Osteoblast (primary cell): ENCODE data around the gene GADL1. TPM values are rescaled to one million over a fixed set of nuclear protein-coding genes. Genes with fewer than 3 reads are reported as not detected.
A peak's percentile ranks its signal among the peaks of the same experiment; 100 is the strongest.

Experiments used
- DNase-seq: peaks from one replicate; pipeline ENCODE4 v3.0.0; 2011; ENCODE audit warnings: low spot score, mixed read lengths; ENCODE audit not compliant: insufficient read length; ENCODE audit errors: missing footprints
- H2AFZ ChIP-seq: 2 replicates; pipeline ENCODE4 v1.6.0; 2011; ENCODE audit warnings: mild to moderate bottlenecking, low read length
- H3K27ac ChIP-seq: 2 replicates; pipeline ENCODE4 v1.5.1; 2011; ENCODE audit warnings: mild to moderate bottlenecking, low read depth, low read length, moderate library complexity
- H3K27me3 ChIP-seq: 2 replicates; pipeline ENCODE4 v1.6.0; 2012; ENCODE audit warnings: mild to moderate bottlenecking, control low read depth, inconsistent platforms, low read length, moderate library complexity; ENCODE audit not compliant: insufficient read depth
- H3K36me3 ChIP-seq: 2 replicates; pipeline ENCODE4 v1.5.1; 2011; ENCODE audit warnings: mild to moderate bottlenecking, low read length, control low read depth, moderate library complexity; ENCODE audit not compliant: insufficient read depth
- H3K4me1 ChIP-seq: 2 replicates; pipeline ENCODE4 v1.5.1; 2011; ENCODE audit warnings: mild to moderate bottlenecking, low read length, control low read depth, moderate library complexity; ENCODE audit not compliant: insufficient read depth
- H3K4me2 ChIP-seq: 2 replicates; pipeline ENCODE4 v1.6.0; 2011; ENCODE audit warnings: mild to moderate bottlenecking, low read length; ENCODE audit not compliant: insufficient read depth
- H3K4me3 ChIP-seq: fragments of 200-600 bp; sonication (generic); 3 replicates; pipeline ENCODE4 v1.5.1; 2012; ENCODE audit warnings: mild to moderate bottlenecking, low read length, inconsistent platforms; ENCODE audit not compliant: insufficient read depth
- H3K79me2 ChIP-seq: 2 replicates; pipeline ENCODE4 v1.6.0; 2012; ENCODE audit warnings: mild to moderate bottlenecking, low read length, control low read depth, inconsistent platforms; ENCODE audit not compliant: insufficient read depth
- H3K9me3 ChIP-seq: 2 replicates; pipeline ENCODE4 v1.5.1; 2011; ENCODE audit warnings: low read depth, low read length, control low read depth
- H4K20me1 ChIP-seq: 2 replicates; pipeline ENCODE4 v1.6.0; 2012; ENCODE audit warnings: mild to moderate bottlenecking, low read length, control low read depth; ENCODE audit not compliant: insufficient read depth
- total RNA-seq: library from RNA; depleted of rRNA; stranded (reverse); fragments of >200 nt; gene quantifications from 2 replicates; pipeline ENCODE4 v1.2.3, GENCODE V29; 2012
- TF ChIP-seq, protein P1 (sequence below): IDR thresholded peaks from 2 replicates; pipeline ENCODE4 v1.5.1; 2011; ENCODE audit warnings: mild to moderate bottlenecking, low read depth, low read length, moderate library complexity; ENCODE audit errors: extremely low read depth

The GADL1 gene
- total RNA-seq, 1 donor: not detected

- Histone ChIP-seq H3K27me3 (peaks cover 6% of the 10 kb centered on the region), H3K9me3 (no peaks in the 10 kb centered on the region), H2AFZ (no peak overlapping the region), H3K79me2 (no peaks in the 10 kb centered on the region), H3K4me1 (no peaks in the 10 kb centered on the region), H3K36me3 (no peaks in the 10 kb centered on the region), H3K4me2 (no peak overlapping the region), H3K27ac (no peak overlapping the region), H3K4me3 (no peak overlapping the region), H4K20me1 (no peaks in the 10 kb centered on the region)
- TF ChIP-seq, protein P1, sequence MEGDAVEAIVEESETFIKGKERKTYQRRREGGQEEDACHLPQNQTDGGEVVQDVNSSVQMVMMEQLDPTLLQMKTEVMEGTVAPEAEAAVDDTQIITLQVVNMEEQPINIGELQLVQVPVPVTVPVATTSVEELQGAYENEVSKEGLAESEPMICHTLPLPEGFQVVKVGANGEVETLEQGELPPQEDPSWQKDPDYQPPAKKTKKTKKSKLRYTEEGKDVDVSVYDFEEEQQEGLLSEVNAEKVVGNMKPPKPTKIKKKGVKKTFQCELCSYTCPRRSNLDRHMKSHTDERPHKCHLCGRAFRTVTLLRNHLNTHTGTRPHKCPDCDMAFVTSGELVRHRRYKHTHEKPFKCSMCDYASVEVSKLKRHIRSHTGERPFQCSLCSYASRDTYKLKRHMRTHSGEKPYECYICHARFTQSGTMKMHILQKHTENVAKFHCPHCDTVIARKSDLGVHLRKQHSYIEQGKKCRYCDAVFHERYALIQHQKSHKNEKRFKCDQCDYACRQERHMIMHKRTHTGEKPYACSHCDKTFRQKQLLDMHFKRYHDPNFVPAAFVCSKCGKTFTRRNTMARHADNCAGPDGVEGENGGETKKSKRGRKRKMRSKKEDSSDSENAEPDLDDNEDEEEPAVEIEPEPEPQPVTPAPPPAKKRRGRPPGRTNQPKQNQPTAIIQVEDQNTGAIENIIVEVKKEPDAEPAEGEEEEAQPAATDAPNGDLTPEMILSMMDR: no peak
- no peak for DNase-seq
Observed at GRCh38 chr3:30836141-30836540, 58.3 kb downstream of the GADL1 start.

- Histone ChIP-seq H3K79me2 (no peaks in the 10 kb centered on the region), H3K4me2 (no peak overlapping the region), H2AFZ (no peak overlapping the region), H3K4me3 (no peak overlapping the region), H3K9me3 (no peaks in the 10 kb centered on the region), H3K27me3 (peaks cover 6% of the 10 kb centered on the region), H3K36me3 (no peaks in the 10 kb centered on the region), H4K20me1 (no peaks in the 10 kb centered on the region), H3K4me1 (no peaks in the 10 kb centered on the region), H3K27ac (no peak overlapping the region)
- DNase-seq: peak; percentile 66
- TF ChIP-seq, protein P1: no peak
Observed at GRCh38 chr3:30835667-30836066, 58.8 kb downstream of the GADL1 start.

GRCh38 chr3:30832961-30833575, 61.4 kb downstream of the GADL1 start:
- H3K79me2 ChIP-seq: no peaks in the 10 kb centered on the region
- H3K4me3 ChIP-seq: no peak overlapping the region
- no peaks in the 10 kb centered on the region for H3K36me3 ChIP-seq
- TF ChIP-seq, protein P1: no peak
- no peak for DNase-seq
- H4K20me1 ChIP-seq: no peaks in the 10 kb centered on the region
- H3K9me3 ChIP-seq: no peaks in the 10 kb centered on the region
- H3K27me3 ChIP-seq: peaks cover 10% of the 10 kb centered on the region
- H3K27ac ChIP-seq: no peak overlapping the region
- H2AFZ ChIP-seq: no peak overlapping the region
- no peak overlapping the region for H3K4me2 ChIP-seq
- no peaks in the 10 kb centered on the region for H3K4me1 ChIP-seq

GRCh38 chr3:30827080-30827479, 67.4 kb downstream of the GADL1 start:
- DNase-seq: no peak

More at GRCh38 chr3:30827080-30827479, 67.4 kb downstream of the GADL1 start:
- Histone ChIP-seq H4K20me1 (no peaks in the 10 kb centered on the region), H3K4me2 (no peak overlapping the region), H3K36me3 (no peaks in the 10 kb centered on the region), H3K9me3 (no peaks in the 10 kb centered on the region), H3K27me3 (peaks cover 10% of the 10 kb centered on the region), H3K4me1 (peaks cover 3% of the 10 kb centered on the region), H3K27ac (no peak overlapping the region), H3K4me3 (no peak overlapping the region), H3K79me2 (no peaks in the 10 kb centered on the region), H2AFZ (no peak overlapping the region)
- TF ChIP-seq, protein P1: no peak
